Measurements from ENCODE around the gene MED26.

MED26 gene

GRCh38 chr19:16609511-16610200, 18.3 kb downstream of the MED26 start:
- no peak for DNase-seq

- no peak for DNase-seq
These were observed 19.7 kb downstream of the MED26 start for GRCh38 chr19:16608290-16608739.

- no peak for DNase-seq
These were observed 20.2 kb downstream of the MED26 start for GRCh38 chr19:16607819-16608218.

GRCh38 chr19:16605553-16605994, 22.4 kb downstream of the MED26 start:
- no peak for DNase-seq

GRCh38 chr19:16605115-16605514, 22.9 kb downstream of the MED26 start:
- DNase-seq, result no peak

- DNase-seq, result no peak
These were observed 23.4 kb downstream of the MED26 start for GRCh38 chr19:16604615-16605014.

- no peak for DNase-seq
These were observed 24.9 kb downstream of the MED26 start for GRCh38 chr19:16603090-16603489.

- DNase-seq, result no peak
These were observed 26.5 kb downstream of the MED26 start for GRCh38 chr19:16601378-16602052.

GRCh38 chr19:16600824-16601223, 27.2 kb downstream of the MED26 start:
- DNase-seq, result no peak

GRCh38 chr19:16599655-16600346, 28.2 kb downstream of the MED26 start:
- no peak for DNase-seq

- no peak for DNase-seq
These were observed 29.2 kb downstream of the MED26 start for GRCh38 chr19:16598848-16599247.

GRCh38 chr19:16596399-16596798, 31.6 kb downstream of the MED26 start:
- no peak for DNase-seq

GRCh38 chr19:16595097-16595496, 32.9 kb downstream of the MED26 start:
- DNase-seq, result no peak

GRCh38 chr19:16594681-16595091, 33.3 kb downstream of the MED26 start:
- no peak for DNase-seq

- DNase-seq, result no peak
These were observed 33.8 kb downstream of the MED26 start for GRCh38 chr19:16594131-16594586.

- DNase-seq, result no peak
These were observed 34.8 kb downstream of the MED26 start for GRCh38 chr19:16593181-16593580.

- DNase-seq, result no peak
These were observed 36.0 kb downstream of the MED26 start for GRCh38 chr19:16591803-16592556.

- DNase-seq, result no peak
These were observed 36.9 kb downstream of the MED26 start for GRCh38 chr19:16590876-16591802.

- DNase-seq, result peak; percentile 5
These were observed 38.1 kb downstream of the MED26 start for GRCh38 chr19:16589917-16590316.

- DNase-seq, result no peak
These were observed 39.0 kb downstream of the MED26 start for GRCh38 chr19:16588824-16589577.
